ENCODE results near the gene MEST.

DNA sequence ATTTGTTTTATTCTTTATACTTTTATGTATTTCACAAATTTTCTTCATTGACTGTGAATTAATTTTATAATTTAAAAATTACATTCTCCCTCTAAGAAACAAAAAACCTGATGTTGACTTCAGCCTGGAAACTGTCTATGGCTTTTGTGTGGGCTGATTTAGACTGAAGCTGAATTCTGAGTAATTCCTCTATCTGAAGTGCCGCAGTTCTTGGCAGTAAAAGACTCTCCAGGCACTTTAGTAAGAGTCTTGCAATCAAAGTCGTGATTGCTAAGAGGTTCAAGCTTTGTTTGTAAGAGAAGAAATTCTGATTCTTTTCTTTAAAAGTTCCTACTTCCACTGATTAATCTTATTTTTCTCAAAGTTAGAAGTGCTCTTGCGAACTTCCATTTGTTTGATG, 47.7 kb upstream of the MEST start:
- TF ChIP-seq, protein P1, sequence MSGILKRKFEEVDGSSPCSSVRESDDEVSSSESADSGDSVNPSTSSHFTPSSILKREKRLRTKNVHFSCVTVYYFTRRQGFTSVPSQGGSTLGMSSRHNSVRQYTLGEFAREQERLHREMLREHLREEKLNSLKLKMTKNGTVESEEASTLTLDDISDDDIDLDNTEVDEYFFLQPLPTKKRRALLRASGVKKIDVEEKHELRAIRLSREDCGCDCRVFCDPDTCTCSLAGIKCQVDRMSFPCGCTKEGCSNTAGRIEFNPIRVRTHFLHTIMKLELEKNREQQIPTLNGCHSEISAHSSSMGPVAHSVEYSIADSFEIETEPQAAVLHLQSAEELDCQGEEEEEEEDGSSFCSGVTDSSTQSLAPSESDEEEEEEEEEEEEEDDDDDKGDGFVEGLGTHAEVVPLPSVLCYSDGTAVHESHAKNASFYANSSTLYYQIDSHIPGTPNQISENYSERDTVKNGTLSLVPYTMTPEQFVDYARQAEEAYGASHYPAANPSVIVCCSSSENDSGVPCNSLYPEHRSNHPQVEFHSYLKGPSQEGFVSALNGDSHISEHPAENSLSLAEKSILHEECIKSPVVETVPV (CRISPR knock-in tag; IDR thresholded peaks at IDR 0.05) = no peak
- TF ChIP-seq ZFP30 (CRISPR knock-in tag; IDR thresholded peaks at IDR 0.05) (no peak), TCF4 (CRISPR knock-in tag; IDR thresholded peaks at IDR 0.05; ENCODE audit: borderline replicate concordance) (no peak), CSDC2 (CRISPR knock-in tag; IDR thresholded peaks at IDR 0.05) (no peak), ZFP3 (CRISPR knock-in tag; IDR thresholded peaks at IDR 0.05) (no peak), ZNF70 (CRISPR knock-in tag; IDR thresholded peaks at IDR 0.05) (no peak), ZC3H10 (CRISPR knock-in tag; IDR thresholded peaks at IDR 0.05) (no peak), ARNTL (CRISPR knock-in tag; IDR thresholded peaks at IDR 0.05; ENCODE audit: borderline replicate concordance, low read depth) (no peak), GLIS3 (CRISPR knock-in tag; IDR thresholded peaks at IDR 0.05) (no peak), ZNF565 (CRISPR knock-in tag; conservative IDR thresholded peaks at IDR 0.05; ENCODE audit: low read depth) (no peak), RARB (CRISPR knock-in tag; IDR thresholded peaks at IDR 0.05) (no peak)

All from SK-N-SH treated with all-trans-retinoic acid at 6 μM for 48 hours (cell line).